Loucy (cell line): ENCODE results near the gene FKBP8.
A peak's percentile ranks its signal among the peaks of the same experiment; 100 is the strongest.

Source experiments
- H2AFZ ChIP-seq: fragments of 200-600 bp; sonication (generic); 2 replicates; pipeline ENCODE4 v1.6.0; 2016; ENCODE audit warnings: antibody characterized with exemption, mild to moderate bottlenecking, low read length, moderate library complexity
- H3F3A ChIP-seq: fragments of 200-600 bp; 2 replicates; pipeline ENCODE4 v1.6.0; 2016; ENCODE audit warnings: antibody characterized with exemption, low read depth, mild to moderate bottlenecking
- H3K27me3 ChIP-seq: fragments of 200-600 bp; sonication (generic); 2 replicates; pipeline ENCODE4 v1.6.1; 2014; ENCODE audit warnings: low read length, mild to moderate bottlenecking; ENCODE audit not compliant: insufficient read depth, poor library complexity, severe bottlenecking
- H3K36me3 ChIP-seq: fragments of 200-600 bp; sonication (generic); 2 replicates; pipeline ENCODE4 v1.6.1; 2016; ENCODE audit warnings: low read length; ENCODE audit not compliant: insufficient read depth
- H3K4me1 ChIP-seq: fragments of 200-600 bp; sonication (generic); 2 replicates; pipeline ENCODE4 v1.5.1; 2014; ENCODE audit warnings: low read length, mild to moderate bottlenecking; ENCODE audit not compliant: insufficient read depth, poor library complexity, severe bottlenecking
- H3K4me2 ChIP-seq: fragments of 200-600 bp; sonication (generic); 2 replicates; pipeline ENCODE4 v1.6.0; 2014; ENCODE audit warnings: antibody characterized with exemption, low read length, low read depth, mild to moderate bottlenecking; ENCODE audit not compliant: poor library complexity, severe bottlenecking
- H3K4me3 ChIP-seq: fragments of 200-600 bp; sonication (generic); 2 replicates; pipeline ENCODE4 v1.5.1; 2014; ENCODE audit warnings: low read length, mild to moderate bottlenecking, mixed read lengths; ENCODE audit not compliant: poor library complexity, severe bottlenecking
- H3K79me2 ChIP-seq: fragments of 200-600 bp; sonication (generic); 2 replicates; pipeline ENCODE4 v1.6.1; 2014; ENCODE audit warnings: low read length; ENCODE audit not compliant: insufficient read depth
- H3K9ac ChIP-seq: fragments of 200-600 bp; sonication (generic); 2 replicates; pipeline ENCODE4 v1.6.0; 2014; ENCODE audit warnings: mild to moderate bottlenecking, low read depth, low read length, moderate library complexity; ENCODE audit not compliant: poor library complexity, severe bottlenecking
- H3K9me2 ChIP-seq: fragments of 200-600 bp; sonication (generic); replicated peaks from 2 replicates; pipeline ENCODE4 v1.6.1; 2016; ENCODE audit warnings: low read depth, low read length, mixed read lengths
- H3K9me3 ChIP-seq: fragments of 200-600 bp; sonication (generic); 2 replicates; pipeline ENCODE4 v1.6.1; 2014; ENCODE audit warnings: mild to moderate bottlenecking, antibody characterized with exemption, low read length, low read depth; ENCODE audit not compliant: insufficient read depth
- H4K20me1 ChIP-seq: fragments of 200-600 bp; sonication (generic); 2 replicates; pipeline ENCODE4 v1.6.0; 2014; ENCODE audit warnings: antibody characterized with exemption, low read length, mild to moderate bottlenecking; ENCODE audit not compliant: insufficient read depth, poor library complexity, severe bottlenecking
- CTCF ChIP-seq: fragments of 200-600 bp; sonication (generic); conservative IDR thresholded peaks from 2 replicates; pipeline ENCODE4 v1.5.1; 2014; ENCODE audit warnings: mild to moderate bottlenecking, antibody characterized with exemption, low read length
- EZH2phosphoT487 ChIP-seq: fragments of 200-600 bp; IDR thresholded peaks from 2 replicates; pipeline ENCODE4 v1.6.1; 2018; ENCODE audit warnings: antibody characterized with exemption, mild to moderate bottlenecking, moderate library complexity, borderline replicate concordance

FKBP8 gene

GRCh38 chr19:18489627-18490184 lies 53.7 kb downstream of the FKBP8 start:
- peaks cover 51% of the 10 kb centered on the region for H4K20me1 ChIP-seq
- H3K4me2 ChIP-seq = no peak overlapping the region
- no peaks in the 10 kb centered on the region for H3K36me3 ChIP-seq
- no peaks in the 10 kb centered on the region for H3K9me3 ChIP-seq
- H3K9me2 ChIP-seq = no peaks in the 10 kb centered on the region
- no peak overlapping the region for H2AFZ ChIP-seq
- H3K79me2 ChIP-seq = peaks cover 93% of the 10 kb centered on the region
- no peak overlapping the region for H3K4me3 ChIP-seq
- TF ChIP-seq CTCF (no peak), EZH2phosphoT487 (no peak)
- H3F3A ChIP-seq = no peaks in the 10 kb centered on the region
- no peaks in the 10 kb centered on the region for H3K27me3 ChIP-seq
- H3K4me1 ChIP-seq = peaks cover 11% of the 10 kb centered on the region
- no peak overlapping the region for H3K9ac ChIP-seq

- H4K20me1 ChIP-seq = peaks cover 50% of the 10 kb centered on the region
- H3K4me1 ChIP-seq = peaks cover 9% of the 10 kb centered on the region
- no peak overlapping the region for H2AFZ ChIP-seq
- H3K9ac ChIP-seq = no peak overlapping the region
- no peak for TF ChIP-seq EZH2phosphoT487
- peak; percentile 39 for TF ChIP-seq CTCF
- no peaks in the 10 kb centered on the region for H3K9me2 ChIP-seq
- peaks cover 93% of the 10 kb centered on the region for H3K79me2 ChIP-seq
- no peaks in the 10 kb centered on the region for H3K27me3 ChIP-seq
- no peak overlapping the region for H3K4me2 ChIP-seq
- no peaks in the 10 kb centered on the region for H3F3A ChIP-seq
- H3K9me3 ChIP-seq = no peaks in the 10 kb centered on the region
- no peak overlapping the region for H3K4me3 ChIP-seq
- no peaks in the 10 kb centered on the region for H3K36me3 ChIP-seq
Observed at GRCh38 chr19:18488838-18489626, 54.3 kb downstream of the FKBP8 start.

GRCh38 chr19:18488403-18488723 lies 55.0 kb downstream of the FKBP8 start:
- Histone ChIP-seq H3K9ac (no peak overlapping the region), H4K20me1 (peaks cover 46% of the 10 kb centered on the region), H3K36me3 (no peaks in the 10 kb centered on the region), H3K4me2 (no peak overlapping the region), H3K4me3 (no peak overlapping the region), H3K27me3 (no peaks in the 10 kb centered on the region), H3K4me1 (peaks cover 9% of the 10 kb centered on the region), H3K9me2 (no peaks in the 10 kb centered on the region), H3F3A (no peaks in the 10 kb centered on the region), H3K9me3 (no peaks in the 10 kb centered on the region), H2AFZ (no peak overlapping the region), H3K79me2 (peaks cover 93% of the 10 kb centered on the region)
- TF ChIP-seq CTCF = peak; percentile 42
- no peak for TF ChIP-seq EZH2phosphoT487
